IMR-90 (cell line): Measurements from ENCODE around the gene PPIL6. TPM values are rescaled to one million over a fixed set of nuclear protein-coding genes. Genes with fewer than 3 reads are reported as not detected.

Experiments
- ATAC-seq: fragments of 200-7000 bp; cut with Tn5 transposase; 2 replicates; pipeline ENCODE4 v1.9.1; 2020; ENCODE audit warnings: low read depth, mild to moderate bottlenecking, moderate library complexity
- BruUV-seq: library from RNA; stranded (reverse); fragments of 400-500 nt; replicated peaks from 2 replicates; lab custom pipeline; 2021; lab: Mats Ljungman, UMichigan
- CTCF ChIA-PET: fragments of 300-600 bp; formaldehyde crosslinking; extraction: SDS; loops from one replicate; lab custom pipeline; 2021; ENCODE audit warnings: antibody characterized with exemption; lab: Yijun Ruan, JAX
- POLR2A ChIA-PET: fragments of 300-600 bp; sonication (Branson Sonifier 250); formaldehyde crosslinking; loops from one replicate; lab custom pipeline; 2022; ENCODE audit warnings: antibody characterized with exemption; ENCODE audit not compliant: unreplicated experiment; lab: Charles Lee
- DNase-seq: peaks from one replicate; pipeline ENCODE4 v3.0.0; 2013
- H2AFZ ChIP-seq: replicated peaks from 2 replicates; pipeline ENCODE3; 2013; ENCODE audit warnings: low read length, mild to moderate bottlenecking; ENCODE audit not compliant: poor library complexity
- H2AK5ac ChIP-seq: 2 replicates; pipeline ENCODE4 v1.6.1; 2013; ENCODE audit warnings: low read depth, low read length, inconsistent platforms
- H2AK9ac ChIP-seq: replicated peaks from 2 replicates; pipeline ENCODE3; 2013; ENCODE audit warnings: mild to moderate bottlenecking, low read depth, low read length, moderate library complexity; ENCODE audit not compliant: poor library complexity
- H2BK120ac ChIP-seq: 2 replicates; pipeline ENCODE4 v1.6.1; 2013; ENCODE audit warnings: low read depth, low read length, inconsistent platforms
- H2BK15ac ChIP-seq: 3 replicates; pipeline ENCODE4 v1.6.1; 2013; ENCODE audit warnings: low read depth, low read length, inconsistent platforms
- H2BK20ac ChIP-seq: 2 replicates; pipeline ENCODE4 v1.6.1; 2013; ENCODE audit warnings: low read depth, mild to moderate bottlenecking, inconsistent platforms, low read length, moderate library complexity
- H2BK5ac ChIP-seq: 2 replicates; pipeline ENCODE4 v1.6.1; 2013; ENCODE audit warnings: mild to moderate bottlenecking, low read depth, low read length, inconsistent platforms; ENCODE audit not compliant: poor library complexity, severe bottlenecking
- H3K14ac ChIP-seq: replicated peaks from 2 replicates; pipeline ENCODE4 v1.6.1; 2013; ENCODE audit warnings: low read depth, low read length, inconsistent platforms
- H3K18ac ChIP-seq: 2 replicates; pipeline ENCODE4 v1.6.1; 2013; ENCODE audit warnings: low read depth, low read length, control low read depth
- H3K23ac ChIP-seq: 2 replicates; pipeline ENCODE4 v1.6.1; 2013; ENCODE audit warnings: low read depth, low read length, inconsistent platforms
- H3K27ac ChIP-seq: 2 replicates; pipeline ENCODE4 v1.5.1; 2013; ENCODE audit warnings: mild to moderate bottlenecking, control low read depth, low read length; ENCODE audit not compliant: insufficient read depth
- H3K27me3 ChIP-seq: 2 replicates; pipeline ENCODE4 v1.6.1; 2013; ENCODE audit warnings: low read length; ENCODE audit not compliant: control insufficient read depth, insufficient read depth
- H3K36me3 ChIP-seq: 2 replicates; pipeline ENCODE4 v1.6.1; 2013; ENCODE audit warnings: low read length, mixed read lengths; ENCODE audit not compliant: control insufficient read depth, insufficient read depth
- H3K4ac ChIP-seq: 2 replicates; pipeline ENCODE4 v1.6.1; 2013; ENCODE audit warnings: low read depth, low read length, inconsistent platforms
- H3K4me1 ChIP-seq: 2 replicates; pipeline ENCODE4 v1.6.1; 2013; ENCODE audit warnings: low read length, mixed read lengths; ENCODE audit not compliant: control insufficient read depth, insufficient read depth
- H3K4me2 ChIP-seq: 2 replicates; pipeline ENCODE4 v1.6.1; 2013; ENCODE audit warnings: low read depth, mild to moderate bottlenecking, control low read depth, low read length, moderate library complexity
- H3K4me3 ChIP-seq: 2 replicates; pipeline ENCODE4 v1.5.1; 2013; ENCODE audit warnings: low read depth, mild to moderate bottlenecking, control low read depth, low read length, moderate library complexity; ENCODE audit not compliant: insufficient read depth
- H3K56ac ChIP-seq: 2 replicates; pipeline ENCODE4 v1.6.1; 2013; ENCODE audit warnings: low read length, inconsistent platforms; ENCODE audit not compliant: insufficient read depth; ENCODE audit errors: extremely low read depth
- H3K79me1 ChIP-seq, 2 experiments: 2 replicates each; pipeline ENCODE4 v1.6.1; 2013; ENCODE audit warnings: low read length in 2 of 2, inconsistent platforms in 1 of 2, low read depth in 1 of 2
- H3K9ac ChIP-seq: 2 replicates; pipeline ENCODE4 v1.6.1; 2013; ENCODE audit warnings: low read depth, low read length, control low read depth
- H3K9me1 ChIP-seq: 2 replicates; pipeline ENCODE4 v1.6.1; 2013; ENCODE audit warnings: low read length, inconsistent platforms; ENCODE audit not compliant: insufficient read depth
- H3K9me3 ChIP-seq: 2 replicates; pipeline ENCODE4 v1.6.1; 2013; ENCODE audit warnings: low read length; ENCODE audit not compliant: control insufficient read depth, insufficient read depth
- H4K20me1 ChIP-seq: 2 replicates; pipeline ENCODE4 v1.6.1; 2013; ENCODE audit warnings: low read length, inconsistent platforms; ENCODE audit not compliant: insufficient read depth
- H4K5ac ChIP-seq: 2 replicates; pipeline ENCODE4 v1.6.1; 2013; ENCODE audit warnings: mild to moderate bottlenecking, low read depth, low read length, control low read depth
- H4K8ac ChIP-seq, 2 experiments: 2 replicates each; pipeline ENCODE4 v1.6.1; 2013; ENCODE audit warnings: low read depth in 2 of 2, low read length in 2 of 2, control low read depth in 1 of 2, inconsistent platforms in 1 of 2
- H4K91ac ChIP-seq: 2 replicates; pipeline ENCODE4 v1.6.1; 2013; ENCODE audit warnings: low read depth, low read length, inconsistent platforms; ENCODE audit not compliant: insufficient read depth
- BHLHE40 ChIP-seq: fragments of 150-350 bp; IDR thresholded peaks from 2 replicates; pipeline ENCODE4 v1.6.1; 2016; ENCODE audit warnings: mild to moderate bottlenecking, low read depth, low read length
- CEBPB ChIP-seq: IDR thresholded peaks from 2 replicates; pipeline ENCODE4 v1.6.1; 2012; ENCODE audit warnings: low read depth, low read length, improper control_type of control experiment
- CHD1 ChIP-seq: IDR thresholded peaks from 2 replicates; pipeline ENCODE4 v1.6.1; 2012; ENCODE audit warnings: low read depth, low read length, improper control_type of control experiment
- FOS ChIP-seq: fragments of 150-350 bp; IDR thresholded peaks from 2 replicates; pipeline ENCODE4 v1.6.1; 2016; ENCODE audit warnings: low read depth, low read length
- MAZ ChIP-seq: IDR thresholded peaks from 2 replicates; pipeline ENCODE4 v1.6.1; 2012; ENCODE audit warnings: low read depth, mild to moderate bottlenecking, low read length, improper control_type of control experiment, moderate library complexity, borderline replicate concordance
- MXI1 ChIP-seq: IDR thresholded peaks from 2 replicates; pipeline ENCODE4 v1.6.1; 2012; ENCODE audit warnings: low read depth, mild to moderate bottlenecking, low read length, moderate library complexity, borderline replicate concordance
- NFE2L2 ChIP-seq: fragments of 150-350 bp; IDR thresholded peaks from 2 replicates; pipeline ENCODE4 v1.6.1; 2016; ENCODE audit warnings: low read depth, mild to moderate bottlenecking, low read length
- POLR2A ChIP-seq: IDR thresholded peaks from 2 replicates; pipeline ENCODE4 v1.6.1; 2012; ENCODE audit warnings: mild to moderate bottlenecking, low read depth, low read length
- RAD21 ChIP-seq: IDR thresholded peaks from 2 replicates; pipeline ENCODE4 v1.6.1; 2012; ENCODE audit warnings: low read length, improper control_type of control experiment
- RCOR1 ChIP-seq: IDR thresholded peaks from 2 replicates; pipeline ENCODE4 v1.6.1; 2012; ENCODE audit warnings: mild to moderate bottlenecking, low read length, improper control_type of control experiment; ENCODE audit not compliant: insufficient replicate concordance
- RFX5 ChIP-seq: IDR thresholded peaks from 2 replicates; pipeline ENCODE4 v1.8.0; 2012; ENCODE audit warnings: low read depth, mild to moderate bottlenecking, low read length, moderate library complexity
- SMC3 ChIP-seq: fragments of 150-350 bp; IDR thresholded peaks from 2 replicates; pipeline ENCODE4 v1.6.1; 2016; ENCODE audit warnings: low read depth, mild to moderate bottlenecking, antibody characterized with exemption, low read length, moderate library complexity
- WGBS, 2 experiments: methylation state at CpG; one replicate each; pipeline versions ENCODE4 v1.1.5 to v1.1.7; 2013; ENCODE audit warnings: missing lambda C conversion rate in 2 of 2; ENCODE audit not compliant: insufficient read length in 1 of 2; ENCODE audit errors: extremely low coverage in 2 of 2; 5-methylcytosine and 5-hydroxymethylcytosine counted together
- dilution Hi-C: fragments of 300-500 bp; cut with HindIII; formaldehyde crosslinking; loops from one replicate; pipeline ENCODE4 v1.14.3; 2018; ENCODE audit warnings: low sequenced_read_pairs; ENCODE audit not compliant: unreplicated experiment
- in situ Hi-C: fragments of 300-500 bp; cut with MboI; formaldehyde crosslinking; loops from 3 replicates; pipeline ENCODE4 v1.14.3; 2019; ENCODE audit warnings: low sequenced_read_pairs, inconsistent platforms, mixed read lengths
- intact Hi-C: fragments of 100-400 bp; cut with micrococcal nuclease; formaldehyde crosslinking; loops from 2 replicates; pipeline ENCODE4 v1.10.0; 2022
- polyA plus RNA-seq, 3 experiments: library from polyadenylated mRNA; depleted of rRNA; stranded (reverse); fragments of >200 nt; gene quantifications; 2 replicates each; pipeline ENCODE4 v1.2.3, GENCODE V29; 2012; ENCODE audit warnings: low replicate concordance in 1 of 3
- total RNA-seq: library from RNA; depleted of rRNA; stranded (reverse); fragments of >200 nt; gene quantifications from 2 replicates; pipeline ENCODE4 v1.2.3, GENCODE V29; 2012
- TF ChIP-seq, protein P1 (sequence below): fragments of 150-350 bp; IDR thresholded peaks from 2 replicates; pipeline ENCODE4 v1.6.1; 2017; ENCODE audit warnings: mild to moderate bottlenecking, antibody characterized with exemption, low read length, low read depth
- TF ChIP-seq, protein P2 (sequence below): fragments of 150-350 bp; IDR thresholded peaks from 2 replicates; pipeline ENCODE4 v1.6.1; 2016; ENCODE audit warnings: low read depth, mild to moderate bottlenecking, low read length, moderate library complexity, borderline replicate concordance

PPIL6 gene
- total and polyA plus RNA-seq, 2 of the 4 experiments (the other 2 are of a cell fraction): 0.15 to 0.18 TPM

DNA sequence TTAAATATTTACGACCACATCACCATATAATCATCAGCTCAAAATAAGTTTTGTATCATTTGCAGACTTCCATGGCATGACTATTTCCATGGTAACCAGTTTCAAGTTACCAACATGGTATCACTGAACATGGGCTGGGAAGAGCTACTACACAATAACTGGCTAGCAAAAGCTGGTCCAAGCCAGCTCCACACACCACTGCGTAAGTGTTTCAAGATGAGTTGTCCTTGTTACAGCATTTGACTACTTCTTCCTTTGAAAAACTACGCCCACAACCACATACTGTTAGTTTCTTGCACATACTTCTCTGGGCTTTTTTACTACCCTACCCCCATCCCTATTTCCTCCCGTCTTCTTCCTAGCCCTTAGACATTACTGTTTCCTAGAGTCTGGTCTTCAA lies 66.7 kb downstream of the PPIL6 start:
- no peak overlapping the region for H2AFZ ChIP-seq
- ChIA-PET POLR2A (no interaction called here), CTCF (no interaction called here)
- H3K4ac ChIP-seq: no peak overlapping the region
- 100% methylated on average over 1 of the region's 4 CpGs; no CpG with 5 or more reads in 1 of the 2 experiments for WGBS, 2 experiments
- H3K9ac ChIP-seq: no peak overlapping the region
- no peaks in the 10 kb centered on the region for H3K4me1 ChIP-seq
- BruUV-seq: no TSS peak
- H3K23ac ChIP-seq: no peak overlapping the region
- H3K9me3 ChIP-seq: no peaks in the 10 kb centered on the region
- H3K36me3 ChIP-seq: peaks cover 40% of the 10 kb centered on the region
- no peak overlapping the region for H3K56ac ChIP-seq
- no peak overlapping the region for H2BK20ac ChIP-seq
- H3K9me1 ChIP-seq: peaks cover 5% of the 10 kb centered on the region; the same call in 1 of the 2 replicates
- no peak overlapping the region for H4K8ac ChIP-seq
- intact Hi-C loops (no loop called here), dilution Hi-C loops (no loop called here), in situ Hi-C loops (no loop called here)
- H2AK9ac ChIP-seq: no peak overlapping the region
- H2BK15ac ChIP-seq: no peak overlapping the region
- peaks cover 21 to 57% of the 10 kb centered on the region in 2 experiments for H3K79me1 ChIP-seq
- no peak for ATAC-seq
- no peak overlapping the region for H2BK5ac ChIP-seq
- no peak overlapping the region for H4K5ac ChIP-seq
- H3K4me2 ChIP-seq: no peak overlapping the region
- H3K27me3 ChIP-seq: no peaks in the 10 kb centered on the region
- TF ChIP-seq MXI1 (no peak), RCOR1 (no peak), RAD21 (no peak), NFE2L2 (no peak), SMC3 (no peak), FOS (no peak), MAZ (no peak), RFX5 (no peak), CHD1 (no peak), POLR2A (no peak), BHLHE40 (no peak), CEBPB (no peak)
- TF ChIP-seq, protein P1, sequence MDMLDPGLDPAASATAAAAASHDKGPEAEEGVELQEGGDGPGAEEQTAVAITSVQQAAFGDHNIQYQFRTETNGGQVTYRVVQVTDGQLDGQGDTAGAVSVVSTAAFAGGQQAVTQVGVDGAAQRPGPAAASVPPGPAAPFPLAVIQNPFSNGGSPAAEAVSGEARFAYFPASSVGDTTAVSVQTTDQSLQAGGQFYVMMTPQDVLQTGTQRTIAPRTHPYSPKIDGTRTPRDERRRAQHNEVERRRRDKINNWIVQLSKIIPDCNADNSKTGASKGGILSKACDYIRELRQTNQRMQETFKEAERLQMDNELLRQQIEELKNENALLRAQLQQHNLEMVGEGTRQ: no peak
- TF ChIP-seq, protein P2, sequence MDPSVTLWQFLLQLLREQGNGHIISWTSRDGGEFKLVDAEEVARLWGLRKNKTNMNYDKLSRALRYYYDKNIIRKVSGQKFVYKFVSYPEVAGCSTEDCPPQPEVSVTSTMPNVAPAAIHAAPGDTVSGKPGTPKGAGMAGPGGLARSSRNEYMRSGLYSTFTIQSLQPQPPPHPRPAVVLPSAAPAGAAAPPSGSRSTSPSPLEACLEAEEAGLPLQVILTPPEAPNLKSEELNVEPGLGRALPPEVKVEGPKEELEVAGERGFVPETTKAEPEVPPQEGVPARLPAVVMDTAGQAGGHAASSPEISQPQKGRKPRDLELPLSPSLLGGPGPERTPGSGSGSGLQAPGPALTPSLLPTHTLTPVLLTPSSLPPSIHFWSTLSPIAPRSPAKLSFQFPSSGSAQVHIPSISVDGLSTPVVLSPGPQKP: no peak
- no peak overlapping the region for H2AK5ac ChIP-seq
- no peak overlapping the region for H3K27ac ChIP-seq
- no peak overlapping the region for H2BK120ac ChIP-seq
- no peak overlapping the region for H3K4me3 ChIP-seq
- H3K14ac ChIP-seq: no peak overlapping the region
- H4K91ac ChIP-seq: no peak overlapping the region
- H3K18ac ChIP-seq: no peak overlapping the region
- DNase-seq: no peak
- H4K20me1 ChIP-seq: peaks cover 18% of the 10 kb centered on the region
